ENCODE data around the gene TMTC1. TPM values are rescaled to one million over a fixed set of nuclear protein-coding genes. Genes with fewer than 3 reads are reported as not detected.

The TMTC1 gene
- total and polyA plus RNA-seq, 9 of the 15 experiments (the other 6 are each of a cell fraction or from before 2014, with no cell fraction given): under 0.01 to 0.18 (median 0.06) TPM; not detected in 2

- no TSS peak for BruUV-seq (replicated peaks)
- no peak overlapping the region for H3K4me3 ChIP-seq
- ChIA-PET POLR2A (interaction anchor here (0.9 kb wide), 1 partner anchor 29 kb away, joined by 3 read pairs; no protein-coding TSS in a partner anchor), CTCF (ENCODE audit: low intra/inter-chr PET ratio) (no interaction called here)
- in situ Hi-C loops (cut with MboI): no loop called here
- no peaks in the 10 kb centered on the region for H3K36me3 ChIP-seq (ENCODE audit: control insufficient read depth, insufficient read depth, low read length)
- no peaks in the 10 kb centered on the region for H3K79me2 ChIP-seq (ENCODE audit: control insufficient read depth, insufficient read depth, low read length)
- H3K27me3 ChIP-seq (ENCODE audit: control insufficient read depth in 2 of 2, insufficient read depth in 2 of 2, low read length in 2 of 2): no peaks in the 10 kb centered on the region
- no peak overlapping the region for H3K4me2 ChIP-seq (ENCODE audit: insufficient read depth, low read length)
- WGBS (ENCODE audit: insufficient coverage, low coverage, missing lambda C conversion rate): 0% methylated on average over 2 of the region's 2 CpGs
- H4K20me1 ChIP-seq (replicated peaks; ENCODE audit: control insufficient read depth, insufficient read depth, low read length): no peaks in the 10 kb centered on the region
- no peak overlapping the region for H2AFZ ChIP-seq (ENCODE audit: low read depth, low read length)
- no peak overlapping the region for H3K9ac ChIP-seq (ENCODE audit: insufficient read depth in 1 of 2, low read depth in 2 of 2, low read length in 2 of 2)
- intact Hi-C loops (cut with micrococcal nuclease): no loop called here
- no peaks in the 10 kb centered on the region for H3K9me1 ChIP-seq (ENCODE audit: control insufficient read depth, insufficient read depth, low read length)
- TF ChIP-seq NCOA2 (IDR thresholded peaks at IDR 0.05; ENCODE audit: partially characterized antibody in 2 of 2) (no peak), BHLHE40 (IDR thresholded peaks at IDR 0.05; ENCODE audit: low read length) (no peak), RFX5 (IDR thresholded peaks at IDR 0.05; ENCODE audit: low read depth, low read length) (no peak), SETDB1 (IDR thresholded peaks at IDR 0.05; ENCODE audit: low read length) (no peak), TEAD1 (CRISPR knock-in tag; IDR thresholded peaks at IDR 0.05) (no peak), SIN3A (IDR thresholded peaks at IDR 0.05; ENCODE audit: borderline replicate concordance in 2 of 2, control insufficient read depth in 1 of 2, low read depth in 2 of 2, low read length in 2 of 2) (no peak), GATAD2A (IDR thresholded peaks at IDR 0.05) (no peak), BRD4 (IDR thresholded peaks at IDR 0.05) (no peak), RBM17 (IDR thresholded peaks at IDR 0.05; ENCODE audit: borderline replicate concordance, low read depth, low read length) (no peak)
- TF ChIP-seq, protein P1, sequence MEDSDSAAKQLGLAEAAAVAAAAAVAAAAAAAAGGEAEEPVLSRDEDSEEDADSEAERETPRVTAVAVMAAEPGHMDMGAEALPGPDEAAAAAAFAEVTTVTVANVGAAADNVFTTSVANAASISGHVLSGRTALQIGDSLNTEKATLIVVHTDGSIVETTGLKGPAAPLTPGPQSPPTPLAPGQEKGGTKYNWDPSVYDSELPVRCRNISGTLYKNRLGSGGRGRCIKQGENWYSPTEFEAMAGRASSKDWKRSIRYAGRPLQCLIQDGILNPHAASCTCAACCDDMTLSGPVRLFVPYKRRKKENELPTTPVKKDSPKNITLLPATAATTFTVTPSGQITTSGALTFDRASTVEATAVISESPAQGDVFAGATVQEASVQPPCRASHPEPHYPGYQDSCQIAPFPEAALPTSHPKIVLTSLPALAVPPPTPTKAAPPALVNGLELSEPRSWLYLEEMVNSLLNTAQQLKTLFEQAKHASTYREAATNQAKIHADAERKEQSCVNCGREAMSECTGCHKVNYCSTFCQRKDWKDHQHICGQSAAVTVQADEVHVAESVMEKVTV (CRISPR knock-in tag; IDR thresholded peaks at IDR 0.05): no peak
- H3K4me1 ChIP-seq (replicated peaks in 1 of 2; ENCODE audit: control insufficient read depth in 2 of 2, insufficient read depth in 2 of 2, low read length in 2 of 2): no peaks in the 10 kb centered on the region
- ATAC-seq: no peak
- no peaks in the 10 kb centered on the region for H3K9me3 ChIP-seq (replicated peaks; ENCODE audit: control insufficient read depth, insufficient read depth, low read depth, low read length)
- FAIRE-seq: no peak
- no peak for DNase-seq (ENCODE audit: extremely low read depth in 1 of 4, low spot score in 3 of 4)
- H3K27ac ChIP-seq (ENCODE audit: extremely low read depth, low read depth, low read length): no peak overlapping the region
These were observed 194.4 kb downstream of the TMTC1 start for GRCh38 chr12:29589286-29589820.

Data from K562 (cell line).